Mesendoderm (in vitro differentiated cells): ENCODE data around the gene SIRT2. TPM values are rescaled to one million over a fixed set of nuclear protein-coding genes. Genes with fewer than 3 reads are reported as not detected.

Experiments used
- DNase-seq: peaks from one replicate; pipeline ENCODE4 v3.0.0; 2013
- H2AK5ac ChIP-seq: 2 replicates; pipeline ENCODE4 v1.6.1; 2013; ENCODE audit warnings: low read length, inconsistent platforms
- H2BK120ac ChIP-seq: 2 replicates; pipeline ENCODE4 v1.6.1; 2013; ENCODE audit warnings: low read depth, mild to moderate bottlenecking, low read length, moderate library complexity, mixed read lengths
- H2BK15ac ChIP-seq: replicated peaks from 2 replicates; pipeline ENCODE4 v1.6.1; 2013; ENCODE audit warnings: low read depth, mild to moderate bottlenecking, moderate library complexity
- H2BK5ac ChIP-seq: 2 replicates; pipeline ENCODE4 v1.6.1; 2013; ENCODE audit warnings: low read length, inconsistent platforms
- H3K18ac ChIP-seq: 2 replicates; pipeline ENCODE4 v1.6.1; 2013; ENCODE audit warnings: mild to moderate bottlenecking, low read length, mixed read lengths
- H3K23ac ChIP-seq: one replicate; pipeline ENCODE4 v1.6.1; 2013; ENCODE audit warnings: low read length
- H3K27ac ChIP-seq: 2 replicates; pipeline ENCODE4 v1.5.1; 2013; ENCODE audit warnings: low read depth, mild to moderate bottlenecking, inconsistent platforms, low read length, moderate library complexity
- H3K27me3 ChIP-seq: 2 replicates; pipeline ENCODE4 v1.6.1; 2013; ENCODE audit warnings: low read length, control low read depth, mild to moderate bottlenecking, inconsistent platforms; ENCODE audit not compliant: insufficient read depth, poor library complexity
- H3K36me3 ChIP-seq: 2 replicates; pipeline ENCODE4 v1.6.1; 2013; ENCODE audit warnings: low read length, inconsistent platforms; ENCODE audit not compliant: control insufficient read depth, insufficient read depth
- H3K4ac ChIP-seq: one replicate; pipeline ENCODE4 v1.6.1; 2013; ENCODE audit warnings: low read depth, mild to moderate bottlenecking, low read length, moderate library complexity
- H3K4me1 ChIP-seq: 2 replicates; pipeline ENCODE4 v1.6.1; 2013; ENCODE audit warnings: low read depth, low read length, inconsistent platforms; ENCODE audit not compliant: control insufficient read depth
- H3K4me2 ChIP-seq: 2 replicates; pipeline ENCODE4 v1.6.1; 2013; ENCODE audit warnings: low read length
- H3K4me3 ChIP-seq: 2 replicates; pipeline ENCODE4 v1.5.1; 2013; ENCODE audit warnings: mild to moderate bottlenecking, low read length
- H3K56ac ChIP-seq: one replicate; pipeline ENCODE4 v1.6.1; 2013; ENCODE audit warnings: low read length
- H3K79me1 ChIP-seq: 2 replicates; pipeline ENCODE4 v1.6.1; 2013; ENCODE audit warnings: low read length, inconsistent platforms
- H3K79me2 ChIP-seq: 2 replicates; pipeline ENCODE4 v1.6.1; 2013; ENCODE audit warnings: mild to moderate bottlenecking, low read length; ENCODE audit not compliant: control insufficient read depth, insufficient read depth
- H3K9ac ChIP-seq: 2 replicates; pipeline ENCODE4 v1.6.1; 2013; ENCODE audit warnings: low read length, inconsistent platforms
- H4K5ac ChIP-seq: one replicate; pipeline ENCODE4 v1.6.1; 2013; ENCODE audit warnings: low read length
- H4K8ac ChIP-seq: one replicate; pipeline ENCODE4 v1.6.1; 2013; ENCODE audit warnings: low read depth, mild to moderate bottlenecking, control low read depth, low read length, moderate library complexity
- WGBS: extraction: QIAGEN DNeasy Blood & Tissue Kit; methylation state at CpG from one replicate; pipeline ENCODE4 v1.1.7; 2013; ENCODE audit warnings: low lambda C conversion rate, missing lambda C conversion rate; ENCODE audit not compliant: insufficient coverage; ENCODE audit errors: extremely low coverage; 5-methylcytosine and 5-hydroxymethylcytosine counted together
- polyA plus RNA-seq, 2 experiments: library from polyadenylated mRNA; stranded (reverse); fragments of 200-250 nt; gene quantifications; one replicate each; pipeline ENCODE4 v1.2.3, GENCODE V29; 2013

Gene SIRT2
- 5.4 TPM for polyA plus RNA-seq (2013, experiment 1 of 2)
- 5.4 TPM for polyA plus RNA-seq (2013, experiment 2 of 2)

DNA sequence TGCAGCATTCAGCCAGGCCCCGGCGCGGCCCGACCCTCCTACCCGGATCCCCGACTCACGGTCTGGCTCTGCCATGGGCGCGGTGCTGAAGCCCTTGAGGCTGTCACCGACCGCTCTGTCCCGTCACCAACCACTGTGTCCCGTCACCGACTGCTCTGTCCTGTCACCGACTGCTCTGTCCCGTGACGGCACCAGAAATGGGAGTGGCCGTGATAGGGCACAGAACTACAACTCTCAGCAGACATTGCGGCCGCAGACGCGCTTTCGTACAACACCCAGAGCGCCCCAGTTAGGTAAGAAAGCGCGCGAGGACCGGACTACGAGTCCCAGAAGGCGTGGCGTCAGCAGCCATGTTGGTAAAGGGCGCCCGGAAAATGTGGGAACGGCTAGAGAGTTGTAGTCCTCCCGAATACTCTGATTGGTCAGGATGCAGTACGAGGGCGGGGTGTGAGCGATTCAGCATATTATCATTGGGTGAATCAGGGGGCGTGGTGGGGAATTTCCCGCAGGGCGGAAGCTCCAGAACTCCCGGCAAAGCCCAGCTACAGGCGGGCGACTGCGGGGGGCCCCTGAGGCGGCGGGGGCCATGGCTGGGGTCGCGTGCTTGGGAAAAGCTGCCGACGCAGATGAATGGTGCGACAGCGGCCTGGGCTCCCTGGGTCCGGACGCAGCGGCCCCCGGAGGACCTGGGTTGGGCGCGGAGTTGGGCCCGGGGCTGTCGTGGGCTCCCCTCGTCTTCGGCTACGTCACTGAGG lies at the start of gene SIRT2, which contains the start of gene NFKBIB:
SIRT2 (minus strand) TSS at position 172 of the 755 bp plus-strand sequence; CDS start at position 75, 97 bp downstream.
NFKBIB (plus strand) TSS at position 523 of the 755 bp plus-strand sequence; CDS start at position 587, 64 bp downstream.
- H2BK120ac ChIP-seq = no peak within 1 kb of the TSS
- H3K79me1 ChIP-seq = no peaks in the 10 kb centered on the region
- H3K56ac ChIP-seq = peak within 1 kb of the TSS; percentile 83
- no peaks in the 10 kb centered on the region for H3K79me2 ChIP-seq
- H3K36me3 ChIP-seq = no peaks in the 10 kb centered on the region
- no CpG with 5 or more reads among the region's 64 CpGs for WGBS
- H3K4me2 ChIP-seq = peak within 1 kb of the TSS; percentile 63
- no peak within 1 kb of the TSS for H4K5ac ChIP-seq
- H3K27me3 ChIP-seq = no peaks in the 10 kb centered on the region
- H2BK15ac ChIP-seq = no peak within 1 kb of the TSS
- peak within 1 kb of the TSS; percentile 71 for H3K4me3 ChIP-seq
- H3K18ac ChIP-seq = no peak within 1 kb of the TSS
- no peak within 1 kb of the TSS for H2BK5ac ChIP-seq
- no peak within 1 kb of the TSS for H3K23ac ChIP-seq
- no peak within 1 kb of the TSS for H4K8ac ChIP-seq
- peak within 1 kb of the TSS; percentile 72 for H3K27ac ChIP-seq
- no peak within 1 kb of the TSS for H2AK5ac ChIP-seq
- peak within 1 kb of the TSS; percentile 61 for H3K9ac ChIP-seq
- peak; percentile 100 for DNase-seq
- H3K4me1 ChIP-seq = no peaks in the 10 kb centered on the region
- no peak within 1 kb of the TSS for H3K4ac ChIP-seq

DNA sequence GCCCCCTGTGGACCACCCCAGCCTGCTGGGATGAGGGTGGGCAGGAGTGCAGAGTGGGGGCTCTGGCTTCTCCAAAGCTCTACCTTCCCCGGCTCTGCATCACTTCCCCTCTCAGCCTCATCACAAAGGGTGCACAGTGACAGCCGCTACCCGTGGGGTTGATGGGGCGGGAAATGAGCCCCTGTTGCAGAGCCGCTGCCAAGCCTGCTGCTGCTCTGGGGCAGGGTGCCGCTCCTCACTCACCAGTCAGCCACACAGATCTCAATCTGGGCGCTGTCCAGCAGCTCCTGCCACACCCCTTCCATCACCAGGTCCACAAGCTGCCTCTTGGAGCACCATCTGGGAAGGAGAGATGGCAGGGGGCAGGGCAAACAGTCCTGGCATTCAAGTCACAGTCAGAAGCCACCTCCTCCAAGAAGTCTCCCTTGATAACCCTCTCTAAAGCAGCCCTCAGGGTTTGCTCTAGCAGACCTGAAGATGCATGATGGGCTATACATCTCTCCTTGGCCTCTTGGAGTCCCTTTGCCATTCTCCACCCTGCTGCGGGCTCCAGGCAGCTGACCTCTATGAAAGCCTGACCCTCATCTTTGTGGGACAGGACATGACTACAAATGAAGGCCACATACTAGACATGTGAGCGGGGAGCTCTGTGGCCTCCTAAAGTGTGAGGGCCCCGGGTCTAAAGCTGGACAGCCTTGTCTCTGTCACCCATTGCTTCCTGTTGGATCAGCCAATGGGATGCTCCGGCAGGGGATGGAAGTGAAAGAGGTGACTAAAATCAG lies 47.0 kb upstream of the SIRT2 start:
- H3K56ac ChIP-seq = no peak overlapping the region
- H4K8ac ChIP-seq = no peak overlapping the region
- H2BK120ac ChIP-seq = no peak overlapping the region
- H4K5ac ChIP-seq = no peak overlapping the region
- H3K4me1 ChIP-seq = no peaks in the 10 kb centered on the region
- no peak overlapping the region for H3K23ac ChIP-seq
- H3K4me3 ChIP-seq = no peak overlapping the region
- no peak overlapping the region for H3K18ac ChIP-seq
- no peaks in the 10 kb centered on the region for H3K79me1 ChIP-seq
- no peak overlapping the region for H3K4ac ChIP-seq
- no peak overlapping the region for H3K9ac ChIP-seq
- H3K79me2 ChIP-seq = no peaks in the 10 kb centered on the region
- H2BK15ac ChIP-seq = no peak overlapping the region
- no CpG with 5 or more reads among the region's 11 CpGs for WGBS
- H3K27ac ChIP-seq = no peak overlapping the region
- H2BK5ac ChIP-seq = no peak overlapping the region
- H3K4me2 ChIP-seq = no peak overlapping the region
- no peak for DNase-seq
- no peaks in the 10 kb centered on the region for H3K27me3 ChIP-seq
- H2AK5ac ChIP-seq = no peak overlapping the region
- H3K36me3 ChIP-seq = peaks cover 1% of the 10 kb centered on the region

DNA sequence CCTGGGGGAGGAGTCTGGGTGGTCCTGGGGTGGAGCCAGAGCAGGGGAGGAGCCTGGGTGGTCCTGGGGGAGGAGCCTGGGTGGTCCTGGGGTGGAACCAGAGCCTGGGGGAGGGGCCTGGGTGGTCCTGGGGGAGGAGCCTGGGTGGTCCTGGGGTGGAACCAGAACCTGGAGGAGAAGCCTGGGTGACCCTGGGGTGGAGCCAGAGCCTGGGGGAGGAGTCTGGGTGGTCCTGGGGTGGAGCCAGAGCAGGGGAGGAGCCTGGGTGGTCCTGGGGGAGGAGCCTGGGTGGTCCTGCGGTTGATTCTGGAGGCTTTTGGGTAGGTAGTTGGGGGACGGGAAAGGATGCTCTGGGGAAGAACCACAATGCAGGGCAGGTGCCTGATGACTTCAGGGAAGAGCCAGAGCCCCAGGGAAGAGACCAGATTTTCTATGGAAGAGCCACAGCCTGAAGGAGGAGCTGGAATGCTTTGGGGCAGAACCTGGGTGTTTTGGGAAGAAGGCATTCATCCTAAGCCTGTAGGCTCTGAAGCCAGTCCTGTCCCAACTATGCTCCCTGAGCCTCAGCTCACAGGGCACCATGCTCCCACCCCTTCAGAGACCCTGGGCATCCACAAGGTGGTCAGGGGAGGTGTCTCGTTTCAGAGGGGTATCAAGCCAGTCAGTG lies 46.3 kb upstream of the SIRT2 start:
- no peak overlapping the region for H2BK5ac ChIP-seq
- WGBS = no CpG with 5 or more reads among the region's 3 CpGs
- no peak overlapping the region for H3K4me3 ChIP-seq
- H3K56ac ChIP-seq = no peak overlapping the region
- no peak overlapping the region for H4K8ac ChIP-seq
- H3K9ac ChIP-seq = no peak overlapping the region
- H3K4me1 ChIP-seq = no peaks in the 10 kb centered on the region
- no peak overlapping the region for H3K4ac ChIP-seq
- no peak overlapping the region for H2BK120ac ChIP-seq
- no peak overlapping the region for H2BK15ac ChIP-seq
- no peak overlapping the region for H2AK5ac ChIP-seq
- no peak overlapping the region for H3K27ac ChIP-seq
- H3K79me1 ChIP-seq = no peaks in the 10 kb centered on the region
- peaks cover 1% of the 10 kb centered on the region for H3K36me3 ChIP-seq
- H3K23ac ChIP-seq = no peak overlapping the region
- H3K79me2 ChIP-seq = no peaks in the 10 kb centered on the region
- H3K18ac ChIP-seq = no peak overlapping the region
- H4K5ac ChIP-seq = no peak overlapping the region
- no peak overlapping the region for H3K4me2 ChIP-seq
- no peak for DNase-seq
- no peaks in the 10 kb centered on the region for H3K27me3 ChIP-seq

DNA sequence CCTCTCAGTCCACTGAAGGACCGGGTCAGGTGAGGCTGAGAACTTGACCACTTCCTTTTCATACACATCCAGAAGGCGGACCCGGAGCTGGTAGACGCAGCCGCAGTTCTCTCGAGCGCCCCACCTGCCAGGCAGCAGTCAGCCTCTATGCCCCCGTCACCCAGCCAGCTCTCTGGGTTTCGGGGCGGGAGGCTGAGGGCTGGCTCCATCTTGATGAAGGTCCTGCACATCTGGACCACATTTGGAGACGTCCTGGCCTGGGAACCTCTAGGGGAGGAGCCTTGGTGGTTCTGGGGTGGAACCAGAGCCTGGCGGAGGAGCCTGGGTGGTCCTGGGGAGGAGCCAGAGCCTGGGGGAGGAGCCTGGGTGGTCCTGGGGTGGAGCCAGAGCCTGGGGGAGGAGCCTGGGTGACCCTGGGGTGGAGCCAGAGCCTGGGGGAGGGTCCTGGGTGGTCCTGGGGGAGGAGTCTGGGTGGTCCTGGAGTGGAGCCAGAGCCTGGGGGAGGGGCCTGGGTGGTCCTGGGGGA lies 45.6 kb upstream of the SIRT2 start:
- Histone ChIP-seq H2AK5ac (no peak overlapping the region), H3K4me1 (no peaks in the 10 kb centered on the region), H3K23ac (no peak overlapping the region), H4K5ac (no peak overlapping the region), H3K36me3 (peaks cover 1% of the 10 kb centered on the region), H3K79me2 (no peaks in the 10 kb centered on the region), H2BK5ac (no peak overlapping the region), H3K4me2 (no peak overlapping the region), H3K79me1 (no peaks in the 10 kb centered on the region), H3K4me3 (no peak overlapping the region), H3K18ac (no peak overlapping the region), H3K9ac (no peak overlapping the region), H2BK15ac (no peak overlapping the region), H3K27ac (no peak overlapping the region), H3K4ac (no peak overlapping the region), H3K56ac (no peak overlapping the region), H2BK120ac (no peak overlapping the region), H3K27me3 (no peaks in the 10 kb centered on the region), H4K8ac (no peak overlapping the region)
- no CpG with 5 or more reads among the region's 12 CpGs for WGBS
- DNase-seq = no peak

GRCh38 chr19:38942471-38943181 lies 43.2 kb upstream of the SIRT2 start:
- no peak overlapping the region for H4K5ac ChIP-seq
- no peaks in the 10 kb centered on the region for H3K79me1 ChIP-seq
- H3K23ac ChIP-seq = no peak overlapping the region
- no peak overlapping the region for H3K56ac ChIP-seq
- H3K4me3 ChIP-seq = no peak overlapping the region
- H2BK5ac ChIP-seq = no peak overlapping the region
- H2AK5ac ChIP-seq = no peak overlapping the region
- H3K9ac ChIP-seq = no peak overlapping the region
- no peak overlapping the region for H3K18ac ChIP-seq
- H3K4ac ChIP-seq = no peak overlapping the region
- no peak overlapping the region for H3K4me2 ChIP-seq
- H2BK120ac ChIP-seq = no peak overlapping the region
- H3K79me2 ChIP-seq = no peaks in the 10 kb centered on the region
- peaks cover 1% of the 10 kb centered on the region for H3K36me3 ChIP-seq
- H3K4me1 ChIP-seq = no peaks in the 10 kb centered on the region
- no CpG with 5 or more reads among the region's 20 CpGs for WGBS
- no peak overlapping the region for H3K27ac ChIP-seq
- no peak overlapping the region for H2BK15ac ChIP-seq
- H3K27me3 ChIP-seq = no peaks in the 10 kb centered on the region
- no peak for DNase-seq
- H4K8ac ChIP-seq = no peak overlapping the region
